WTC11 (cell line): ENCODE measurements around the gene FMNL1. TPM values are rescaled to one million over a fixed set of nuclear protein-coding genes. Genes with fewer than 3 reads are reported as not detected.
A peak's percentile ranks its signal among the peaks of the same experiment; 100 is the strongest.

Experiments used
- ATAC-seq: fragments of 200-7000 bp; cut with Tn5 transposase; 2 replicates; pipeline ENCODE4 v1.10.0; 2021; ENCODE audit warnings: mild to moderate bottlenecking, moderate library complexity
- CTCF ChIA-PET: fragments of 300-600 bp; sonication (Branson Sonifier 250); formaldehyde crosslinking; loops from one replicate; lab custom pipeline; 2021; ENCODE audit warnings: antibody characterized with exemption; lab: Charles Lee
- POLR2A ChIA-PET: fragments of 350-600 bp; sonication (Branson Sonifier 250); formaldehyde crosslinking; loops from one replicate; lab custom pipeline; 2021; ENCODE audit warnings: antibody characterized with exemption; lab: Charles Lee
- DNase-seq: peaks from one replicate; pipeline ENCODE4 v3.0.0; 2021; ENCODE audit warnings: low spot score
- H3K27ac Mint-ChIP-seq: 2 replicates; pipeline ENCODE4 v1.8.0; 2021; ENCODE audit warnings: mixed read lengths
- H3K27me3 Mint-ChIP-seq: 2 replicates; pipeline ENCODE4 v1.8.0; 2021; ENCODE audit warnings: low read depth, mild to moderate bottlenecking, moderate library complexity, mixed read lengths
- H3K36me3 Mint-ChIP-seq: 2 replicates; pipeline ENCODE4 v1.8.0; 2021; ENCODE audit warnings: mixed read lengths
- H3K4me1 Mint-ChIP-seq: 2 replicates; pipeline ENCODE4 v1.8.0; 2022; ENCODE audit warnings: mixed read lengths
- H3K4me3 Mint-ChIP-seq: 2 replicates; pipeline ENCODE4 v1.8.0; 2021; ENCODE audit warnings: mild to moderate bottlenecking, moderate library complexity, mixed read lengths
- H3K9me3 Mint-ChIP-seq: 2 replicates; pipeline ENCODE4 v1.8.0; 2021; ENCODE audit warnings: mixed read lengths
- ARID4B ChIP-seq: sonication (generic); formaldehyde crosslinking; IDR thresholded peaks from 2 replicates; pipeline ENCODE4 v1.8.0; 2023; ENCODE audit warnings: missing genetic modification reagents, mild to moderate bottlenecking, borderline replicate concordance
- ATF2 ChIP-seq: sonication (generic); formaldehyde crosslinking; IDR thresholded peaks from 2 replicates; pipeline ENCODE4 v1.8.1; 2022; ENCODE audit warnings: low read depth, missing genetic modification reagents, borderline replicate concordance
- CBFB ChIP-seq: sonication (generic); formaldehyde crosslinking; IDR thresholded peaks from 2 replicates; pipeline ENCODE4 v1.8.1; 2022; ENCODE audit warnings: mild to moderate bottlenecking, low read depth, missing genetic modification reagents
- CREB1 ChIP-seq: sonication (generic); formaldehyde crosslinking; IDR thresholded peaks from 2 replicates; pipeline ENCODE4 v1.8.0; 2023; ENCODE audit warnings: mild to moderate bottlenecking, missing genetic modification reagents
- CREM ChIP-seq: sonication (generic); formaldehyde crosslinking; IDR thresholded peaks from 2 replicates; pipeline ENCODE4 v1.8.1; 2022; ENCODE audit warnings: mild to moderate bottlenecking, missing genetic modification reagents, moderate library complexity
- E2F4 ChIP-seq: sonication (generic); formaldehyde crosslinking; IDR thresholded peaks from 2 replicates; pipeline ENCODE4 v1.8.1; 2022; ENCODE audit warnings: low read depth, mild to moderate bottlenecking, moderate library complexity, missing genetic modification reagents, borderline replicate concordance
- ELF4 ChIP-seq: sonication (generic); formaldehyde crosslinking; IDR thresholded peaks from 2 replicates; pipeline ENCODE4 v1.8.1; 2022; ENCODE audit warnings: low read depth, mild to moderate bottlenecking, moderate library complexity, missing genetic modification reagents
- EMX1 ChIP-seq: fragments of 250-450 bp; sonication (Bioruptor Pico); IDR thresholded peaks from 2 replicates; pipeline ENCODE4 v1.8.0; 2021; ENCODE audit warnings: mild to moderate bottlenecking
- ESRRA ChIP-seq: sonication (generic); formaldehyde crosslinking; IDR thresholded peaks from 2 replicates; pipeline ENCODE4 v1.8.1; 2022; ENCODE audit warnings: mild to moderate bottlenecking, missing genetic modification reagents, borderline replicate concordance
- GRHL2 ChIP-seq: fragments of 250-450 bp; sonication (Bioruptor Pico); IDR thresholded peaks from 2 replicates; pipeline ENCODE4 v1.8.0; 2022; ENCODE audit warnings: mild to moderate bottlenecking, moderate library complexity; ENCODE audit not compliant: insufficient replicate concordance, severe bottlenecking
- HMGXB4 ChIP-seq: sonication (generic); formaldehyde crosslinking; IDR thresholded peaks from 2 replicates; pipeline ENCODE4 v1.8.1; 2023; ENCODE audit warnings: mild to moderate bottlenecking, moderate library complexity, missing genetic modification reagents
- MYBL2 ChIP-seq: sonication (generic); formaldehyde crosslinking; IDR thresholded peaks from 2 replicates; pipeline ENCODE4 v1.8.1; 2023; ENCODE audit warnings: mild to moderate bottlenecking, moderate library complexity, missing genetic modification reagents
- NR1H2 ChIP-seq: sonication (generic); formaldehyde crosslinking; IDR thresholded peaks from 2 replicates; pipeline ENCODE4 v1.9.0; 2021; ENCODE audit warnings: mild to moderate bottlenecking, moderate library complexity, missing genetic modification reagents
- NR2C2 ChIP-seq: sonication (generic); formaldehyde crosslinking; IDR thresholded peaks from 2 replicates; pipeline ENCODE4 v1.8.0; 2022; ENCODE audit warnings: mild to moderate bottlenecking, missing genetic modification reagents
- NR3C1 ChIP-seq: sonication (generic); formaldehyde crosslinking; conservative IDR thresholded peaks from 2 replicates; pipeline ENCODE4 v1.8.1; 2023; ENCODE audit warnings: low read depth, mild to moderate bottlenecking, missing genetic modification reagents
- PREB ChIP-seq: sonication (generic); formaldehyde crosslinking; IDR thresholded peaks from 2 replicates; pipeline ENCODE4 v1.8.1; 2022; ENCODE audit warnings: mild to moderate bottlenecking, missing genetic modification reagents, moderate library complexity, borderline replicate concordance
- SMAD3 ChIP-seq: sonication (generic); formaldehyde crosslinking; IDR thresholded peaks from 2 replicates; pipeline ENCODE4 v1.8.0; 2022; ENCODE audit warnings: missing genetic modification reagents, mild to moderate bottlenecking, borderline replicate concordance
- SMAD4 ChIP-seq: sonication (generic); formaldehyde crosslinking; IDR thresholded peaks from 2 replicates; pipeline ENCODE4 v1.8.0; 2022; ENCODE audit warnings: mild to moderate bottlenecking, missing genetic modification reagents
- TEAD1 ChIP-seq: sonication (generic); formaldehyde crosslinking; IDR thresholded peaks from 2 replicates; pipeline ENCODE4 v1.8.0; 2022; ENCODE audit warnings: mild to moderate bottlenecking, missing genetic modification reagents
- TP53 ChIP-seq: sonication (generic); formaldehyde crosslinking; IDR thresholded peaks from 2 replicates; pipeline ENCODE4 v1.8.1; 2023; ENCODE audit warnings: mild to moderate bottlenecking, missing genetic modification reagents
- ZBTB21 ChIP-seq: sonication (generic); formaldehyde crosslinking; IDR thresholded peaks from 2 replicates; pipeline ENCODE4 v1.8.1; 2023; ENCODE audit warnings: mild to moderate bottlenecking, missing genetic modification reagents, borderline replicate concordance
- ZNF121 ChIP-seq: sonication (generic); formaldehyde crosslinking; IDR thresholded peaks from 2 replicates; pipeline ENCODE4 v1.8.0; 2023; ENCODE audit warnings: missing genetic modification reagents
- ZNF219 ChIP-seq: sonication (generic); formaldehyde crosslinking; IDR thresholded peaks from 2 replicates; pipeline ENCODE4 v1.8.0; 2023; ENCODE audit warnings: missing genetic modification reagents, mild to moderate bottlenecking, borderline replicate concordance
- ZNF423 ChIP-seq: fragments of 250-450 bp; sonication (Bioruptor Pico); IDR thresholded peaks from 2 replicates; pipeline ENCODE4 v2.1.2; 2022; ENCODE audit warnings: mild to moderate bottlenecking, moderate library complexity
- total RNA-seq: library from RNA; stranded (reverse); gene quantifications from 3 replicates; pipeline ENCODE4 v1.2.3, GENCODE V29; 2021

Gene FMNL1
- total RNA-seq, 1 experiment from 2014 or later, result 5.3 TPM

- no peak for TF ChIP-seq MYBL2 (CRISPR knock-in tag)
- no peak for TF ChIP-seq ZNF219 (CRISPR knock-in tag)
- TF ChIP-seq TP53 (CRISPR knock-in tag), result no peak
- no peak for TF ChIP-seq CREM (CRISPR knock-in tag)
- TF ChIP-seq ELF4 (CRISPR knock-in tag), result no peak
- no peak for TF ChIP-seq NR3C1 (CRISPR knock-in tag)
- no peak for TF ChIP-seq SMAD4 (CRISPR knock-in tag)
- no peak for TF ChIP-seq ZNF423 (CRISPR knock-in tag)
- TF ChIP-seq PREB (CRISPR knock-in tag), result no peak
- no peak for TF ChIP-seq GRHL2 (CRISPR knock-in tag)
- TF ChIP-seq EMX1 (CRISPR knock-in tag), result no peak
- TF ChIP-seq NR1H2, result no peak
- no peak for TF ChIP-seq ZNF121
- no peak for TF ChIP-seq ZBTB21 (CRISPR knock-in tag)
- no peak for TF ChIP-seq E2F4
- no peak for TF ChIP-seq ESRRA (CRISPR knock-in tag)
- no peak for TF ChIP-seq TEAD1 (CRISPR knock-in tag)
- no peak for TF ChIP-seq CREB1 (CRISPR knock-in tag)
- TF ChIP-seq ATF2 (CRISPR knock-in tag), result no peak
- no peak for TF ChIP-seq CBFB (CRISPR knock-in tag)
- Mint-ChIP-seq H3K4me3 (peak overlapping the region; percentile 63; the same call in 1 of the 2 replicates), H3K4me1 (peaks cover 7% of the 10 kb centered on the region; the same call in 1 of the 2 replicates), H3K36me3 (no peaks in the 10 kb centered on the region), H3K9me3 (no peaks in the 10 kb centered on the region), H3K27ac (no peak overlapping the region), H3K27me3 (peaks cover 63% of the 10 kb centered on the region)
- CTCF ChIA-PET, result interaction anchor here (1.0 to 6.7 kb wide), 22 partner anchors 11 to 209 kb away, joined by 3 to 109 read pairs (median 10); partner anchors contain the start of genes ACBD4, HEXIM1 and MAP3K14
- no peak for ATAC-seq
- no peak for DNase-seq
- POLR2A ChIA-PET, result interaction anchor here (0.8 to 1.0 kb wide), 2 partner anchors 58 to 72 kb away, joined by 3 to 4 read pairs; partner anchors contain the start of genes HEXIM1 and HEXIM2
Observed at GRCh38 chr17:45220079-45220478, 1.6 kb upstream of the FMNL1 start.

- H3K27ac Mint-ChIP-seq, result no peak overlapping the region
- POLR2A ChIA-PET, result interaction anchor here (1.5 kb wide), 1 partner anchor 15 kb away, joined by 4 read pairs; no protein-coding TSS in a partner anchor
- TF ChIP-seq HMGXB4 (CRISPR knock-in tag), result no peak
- TF ChIP-seq SMAD3 (CRISPR knock-in tag), result no peak
- TF ChIP-seq NR2C2, result no peak
- no peak for TF ChIP-seq CREM (CRISPR knock-in tag)
- no peak for TF ChIP-seq ESRRA (CRISPR knock-in tag)
- no peak for TF ChIP-seq ARID4B (CRISPR knock-in tag)
- TF ChIP-seq TEAD1 (CRISPR knock-in tag), result no peak
- TF ChIP-seq MYBL2 (CRISPR knock-in tag), result no peak
- TF ChIP-seq PREB (CRISPR knock-in tag), result no peak
- TF ChIP-seq CREB1 (CRISPR knock-in tag), result no peak
Observed at GRCh38 chr17:45222014-45222288, 266 bp downstream of the FMNL1 start.

More at GRCh38 chr17:45222014-45222288, 266 bp downstream of the FMNL1 start:
- no peaks in the 10 kb centered on the region for H3K9me3 Mint-ChIP-seq
- ATAC-seq (no peak; the same call in 1 of the 2 replicates), DNase-seq (no peak)
- H3K4me3 Mint-ChIP-seq, result no peak overlapping the region
- CTCF ChIA-PET, result interaction anchor here (0.7 to 5.9 kb wide), 9 partner anchors 10 to 207 kb away, joined by 4 to 88 read pairs (median 8); partner anchors contain the start of gene ACBD4
- H3K4me1 Mint-ChIP-seq, result peaks cover 11% of the 10 kb centered on the region; the same call in 1 of the 2 replicates
- peaks cover 60% of the 10 kb centered on the region for H3K27me3 Mint-ChIP-seq
- no peaks in the 10 kb centered on the region for H3K36me3 Mint-ChIP-seq
